ENCODE results near the gene SLIT3.
A peak's percentile ranks its signal among the peaks of the same experiment; 100 is the strongest.

SLIT3 gene

GRCh38 chr5:169029661-169030274 is 271.2 kb downstream of the SLIT3 start:
- no peak for DNase-seq (ENCODE audit: low spot score)

- DNase-seq (ENCODE audit: low spot score), result no peak
Observed at GRCh38 chr5:169029037-169029436, 271.9 kb downstream of the SLIT3 start.

GRCh38 chr5:169027501-169028061 is 273.4 kb downstream of the SLIT3 start:
- DNase-seq (ENCODE audit: low spot score), result no peak

- no peak for DNase-seq (ENCODE audit: low spot score)
Observed at GRCh38 chr5:169025491-169025890, 275.4 kb downstream of the SLIT3 start.

- DNase-seq (ENCODE audit: low spot score), result no peak
Observed at GRCh38 chr5:169024421-169024820, 276.5 kb downstream of the SLIT3 start.

GRCh38 chr5:169022718-169023117 is 278.2 kb downstream of the SLIT3 start:
- DNase-seq (ENCODE audit: low spot score), result no peak

- DNase-seq (ENCODE audit: low spot score), result no peak
Observed at GRCh38 chr5:169020102-169020501, 280.8 kb downstream of the SLIT3 start.

GRCh38 chr5:169018925-169019324 is 282.0 kb downstream of the SLIT3 start:
- DNase-seq (ENCODE audit: low spot score), result no peak

GRCh38 chr5:169015991-169016390 is 284.9 kb downstream of the SLIT3 start:
- no peak for DNase-seq (ENCODE audit: low spot score)

- DNase-seq (ENCODE audit: low spot score), result no peak
Observed at GRCh38 chr5:169013846-169014245, 287.1 kb downstream of the SLIT3 start.

- no peak for DNase-seq (ENCODE audit: low spot score)
Observed at GRCh38 chr5:169013208-169013728, 287.7 kb downstream of the SLIT3 start.

GRCh38 chr5:169012450-169012849 is 288.5 kb downstream of the SLIT3 start:
- DNase-seq (ENCODE audit: low spot score), result no peak

GRCh38 chr5:169011451-169011850 is 289.5 kb downstream of the SLIT3 start:
- DNase-seq (ENCODE audit: low spot score), result no peak

GRCh38 chr5:169011009-169011408 is 289.9 kb downstream of the SLIT3 start:
- DNase-seq (ENCODE audit: low spot score), result no peak

- no peak for DNase-seq (ENCODE audit: low spot score)
Observed at GRCh38 chr5:169009123-169009522, 291.8 kb downstream of the SLIT3 start.

GRCh38 chr5:169006842-169007790 is 293.8 kb downstream of the SLIT3 start:
- no peak for DNase-seq (ENCODE audit: low spot score)

GRCh38 chr5:169004551-169004950 is 296.4 kb downstream of the SLIT3 start:
- DNase-seq (ENCODE audit: low spot score), result no peak

GRCh38 chr5:169003721-169004541 is 297.0 kb downstream of the SLIT3 start:
- no peak for DNase-seq (ENCODE audit: low spot score)

- DNase-seq (ENCODE audit: low spot score), result no peak
Observed at GRCh38 chr5:169002953-169003555, 297.9 kb downstream of the SLIT3 start.

GRCh38 chr5:169001394-169001793 is 299.5 kb downstream of the SLIT3 start:
- DNase-seq (ENCODE audit: low spot score), result no peak

- peak; percentile 63 for DNase-seq (ENCODE audit: low spot score)
Observed at GRCh38 chr5:168995024-168995423, 305.9 kb downstream of the SLIT3 start.
